ENCODE data around the gene CLMP. TPM values are rescaled to one million over a fixed set of nuclear protein-coding genes. Genes with fewer than 3 reads are reported as not detected.

CLMP gene
- total RNA-seq, 1 experiment from 2014 or later: 10.5 TPM

- no peak for DNase-seq (ENCODE audit: extremely low read depth, low read depth)
Observed at GRCh38 chr11:123040111-123040432, 155.0 kb downstream of the CLMP start.

GRCh38 chr11:123035831-123036230 is 159.2 kb downstream of the CLMP start:
- no peak for DNase-seq (ENCODE audit: extremely low read depth, low read depth)

DNA sequence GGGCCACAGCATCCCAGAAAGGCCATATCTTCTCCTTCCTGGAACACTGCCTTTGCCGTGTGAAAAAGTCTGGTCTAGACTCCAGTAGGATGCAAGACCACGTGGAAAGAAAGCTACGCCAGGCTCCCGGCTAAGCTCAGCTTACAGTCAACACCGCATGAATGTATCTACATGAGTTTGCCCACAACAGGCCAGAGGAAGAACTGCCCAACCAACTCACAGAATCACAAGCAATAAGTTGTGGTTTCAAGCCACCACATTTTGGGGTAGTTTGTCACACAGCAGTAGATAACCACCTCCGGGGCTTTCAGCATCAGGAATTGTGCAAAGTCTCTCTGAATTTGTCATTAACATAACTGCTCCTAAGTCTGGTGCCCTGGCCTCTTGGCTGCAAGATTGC is 160.5 kb downstream of the CLMP start:
- DNase-seq (ENCODE audit: extremely low read depth, low read depth): no peak

DNA sequence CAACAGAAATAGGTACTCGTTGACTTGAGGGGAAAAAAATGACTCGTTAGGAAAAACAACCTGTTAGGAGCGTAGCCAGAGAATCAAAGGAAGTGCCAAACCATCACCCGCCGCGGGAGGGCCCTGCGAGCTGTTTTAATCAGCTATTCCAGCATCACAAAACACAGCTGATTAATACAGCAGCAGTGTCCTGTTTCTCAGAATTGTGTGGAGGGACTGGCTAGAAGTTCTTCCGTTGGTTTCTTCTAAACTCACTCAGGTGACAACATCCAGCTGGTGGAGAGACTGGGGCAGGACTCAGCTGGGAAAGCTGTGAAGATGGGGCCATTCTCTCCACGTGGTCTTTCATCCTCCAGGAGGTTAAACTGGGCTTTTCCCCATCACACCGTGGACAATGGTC is 161.2 kb downstream of the CLMP start:
- DNase-seq (ENCODE audit: extremely low read depth, low read depth): no peak

DNA sequence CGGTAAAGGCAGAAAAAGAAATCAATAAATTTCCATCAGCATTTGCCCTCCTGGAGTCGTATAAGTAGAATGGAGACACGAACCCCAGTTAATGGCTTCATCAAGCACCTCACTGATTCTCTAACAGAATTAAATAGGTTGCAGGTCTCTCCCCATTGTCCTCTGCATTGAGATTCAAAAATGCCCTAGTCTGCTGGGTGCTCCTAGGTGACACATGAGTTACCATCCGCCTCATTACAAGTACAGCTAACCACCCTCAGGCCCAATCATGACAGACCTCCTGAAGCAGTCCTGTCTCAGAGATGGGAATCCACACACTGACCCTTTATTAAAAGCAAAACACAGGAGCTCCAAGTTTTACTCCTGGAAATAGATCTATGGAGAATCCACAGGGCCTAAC is 164.5 kb downstream of the CLMP start:
- DNase-seq (ENCODE audit: extremely low read depth, low read depth): no peak

GRCh38 chr11:123020968-123021367 is 174.1 kb downstream of the CLMP start:
- DNase-seq (ENCODE audit: extremely low read depth, low read depth): peak; percentile 46

Small RNA genes within 50 kb of the gene (small RNA-seq; reads per million reads assigned to genes)
- gene RPL31P47: 0 reads per million in 2 experiments
- 0 reads per million in 2 experiments for gene SNORD14C
- 0 reads per million in 2 experiments for gene SNORD14D
- gene SNORD14E: 218 to 697 reads per million in 2 experiments

Other genes with a start within 250 kb of the CLMP start
- not detected in 2 replicates for gene BSX, start 213.4 kb downstream of the CLMP start, total RNA-seq (2014; rRNA removed; shearing (Covaris generic))
- gene HSPA8, start 133.1 kb downstream of the CLMP start, total RNA-seq (2014; rRNA removed; shearing (Covaris generic)): 1,170 and 1,176 TPM in 2 replicates
- 260 and 279 TPM in 2 replicates for gene GRAMD1B, start 235.0 kb upstream of the CLMP start, total RNA-seq (2014; rRNA removed; shearing (Covaris generic))

Measured in NCI-H460 (cell line).